ENCODE data around the gene PLD6. TPM values are rescaled to one million over a fixed set of nuclear protein-coding genes. Genes with fewer than 3 reads are reported as not detected.

Gene PLD6
- total RNA-seq, 1 experiment from 2014 or later, result 15.5 TPM

DNA sequence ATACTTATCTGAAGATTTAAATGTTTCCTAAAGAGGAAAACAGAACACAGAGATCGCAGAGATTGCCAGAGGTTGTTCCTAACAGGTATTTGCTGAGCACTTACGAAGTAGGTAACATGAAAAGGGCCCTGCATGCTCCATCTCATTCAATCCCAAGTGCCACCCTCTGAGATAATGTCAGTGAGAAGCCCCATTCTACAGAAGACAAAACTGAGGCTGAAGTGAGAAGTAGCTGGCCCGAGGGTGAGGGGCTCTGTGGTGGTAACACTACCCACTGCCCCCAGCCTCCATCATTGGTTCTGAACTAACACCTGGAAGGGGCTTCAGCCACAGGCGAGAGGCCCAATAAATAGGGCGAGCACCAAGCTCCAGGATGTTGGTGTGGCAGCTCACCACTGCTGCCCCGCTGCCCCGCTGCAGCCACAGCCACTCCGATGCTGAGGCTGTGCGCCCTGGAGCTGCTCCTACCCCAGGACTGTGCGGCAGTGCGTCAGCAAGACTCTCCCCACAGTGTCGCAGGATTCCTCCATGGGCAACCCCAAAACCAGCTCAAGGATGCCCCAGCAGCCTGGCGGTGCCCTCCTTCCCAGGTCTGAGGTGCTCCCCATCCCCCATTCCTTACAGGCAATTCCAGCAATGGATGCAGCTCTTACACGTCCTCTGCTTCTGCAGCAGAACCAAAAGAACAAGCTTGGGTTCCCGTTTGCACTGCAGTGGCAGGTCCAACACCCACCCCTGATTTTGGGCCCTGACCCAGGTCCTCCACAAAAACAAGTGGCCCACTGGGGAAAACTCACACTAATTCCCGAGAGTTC is 20.5 kb upstream of the PLD6 start:
- peaks cover 70% of the 10 kb centered on the region for H3K36me3 ChIP-seq (ENCODE audit: insufficient read depth, low read length, poor library complexity, severe bottlenecking)

DNA sequence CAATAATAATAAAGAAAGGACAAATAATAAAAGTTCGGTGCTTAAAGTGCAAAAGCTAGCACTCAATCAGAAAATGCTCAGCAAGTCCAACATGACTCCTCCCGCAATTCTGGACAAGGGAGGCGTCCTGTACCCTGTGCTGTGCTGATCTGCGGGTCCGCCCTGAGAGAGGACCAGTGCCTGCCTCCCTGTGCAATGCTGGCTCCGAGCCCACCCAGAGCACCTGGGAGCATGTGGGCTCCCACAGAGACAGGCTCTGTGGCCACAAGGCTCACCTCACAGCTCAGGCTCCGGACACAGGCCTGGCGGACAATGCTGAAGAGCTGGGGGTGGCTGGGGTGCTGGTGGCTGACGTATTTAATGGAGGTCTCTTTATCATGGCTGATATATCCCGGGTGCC is 19.8 kb upstream of the PLD6 start:
- Histone ChIP-seq H3K27ac (ENCODE audit: low read depth, low read length, poor library complexity, severe bottlenecking) (no peak overlapping the region), H3K4me3 (ENCODE audit: low read depth, low read length, poor library complexity, severe bottlenecking) (no peak overlapping the region), H3K27me3 (replicated peaks; ENCODE audit: insufficient read depth, low read depth, low read length, poor library complexity) (no peaks in the 10 kb centered on the region), H3K9me3 (ENCODE audit: low read depth, low read length, poor library complexity, severe bottlenecking) (no peaks in the 10 kb centered on the region), H3K36me3 (ENCODE audit: insufficient read depth, low read length, poor library complexity, severe bottlenecking) (peaks cover 71% of the 10 kb centered on the region), H3K4me1 (ENCODE audit: insufficient read depth, low read length, poor library complexity, severe bottlenecking) (peaks cover 14% of the 10 kb centered on the region)
- ChIA-PET CTCF (no interaction called here), POLR2A (ENCODE audit: low non-redundant PET) (no interaction called here)
- no TSS peak for BruUV-seq (replicated peaks)
- TF ChIP-seq EZH2 (IDR thresholded peaks at IDR 0.05; ENCODE audit: borderline replicate concordance, low read depth, low read length, poor library complexity, severe bottlenecking), result no peak
- TF ChIP-seq, protein P1, sequence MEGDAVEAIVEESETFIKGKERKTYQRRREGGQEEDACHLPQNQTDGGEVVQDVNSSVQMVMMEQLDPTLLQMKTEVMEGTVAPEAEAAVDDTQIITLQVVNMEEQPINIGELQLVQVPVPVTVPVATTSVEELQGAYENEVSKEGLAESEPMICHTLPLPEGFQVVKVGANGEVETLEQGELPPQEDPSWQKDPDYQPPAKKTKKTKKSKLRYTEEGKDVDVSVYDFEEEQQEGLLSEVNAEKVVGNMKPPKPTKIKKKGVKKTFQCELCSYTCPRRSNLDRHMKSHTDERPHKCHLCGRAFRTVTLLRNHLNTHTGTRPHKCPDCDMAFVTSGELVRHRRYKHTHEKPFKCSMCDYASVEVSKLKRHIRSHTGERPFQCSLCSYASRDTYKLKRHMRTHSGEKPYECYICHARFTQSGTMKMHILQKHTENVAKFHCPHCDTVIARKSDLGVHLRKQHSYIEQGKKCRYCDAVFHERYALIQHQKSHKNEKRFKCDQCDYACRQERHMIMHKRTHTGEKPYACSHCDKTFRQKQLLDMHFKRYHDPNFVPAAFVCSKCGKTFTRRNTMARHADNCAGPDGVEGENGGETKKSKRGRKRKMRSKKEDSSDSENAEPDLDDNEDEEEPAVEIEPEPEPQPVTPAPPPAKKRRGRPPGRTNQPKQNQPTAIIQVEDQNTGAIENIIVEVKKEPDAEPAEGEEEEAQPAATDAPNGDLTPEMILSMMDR (conservative IDR thresholded peaks at IDR 0.05; ENCODE audit: low read depth, low read length), result no peak
- intact Hi-C loops (cut with micrococcal nuclease; ENCODE audit: unreplicated experiment), result no loop called here
- no peak for DNase-seq (ENCODE audit: low spot score)

More for the DNA sequence above, 20.5 kb upstream of the PLD6 start:
- H3K4me3 ChIP-seq (ENCODE audit: low read depth, low read length, poor library complexity, severe bottlenecking), result no peak overlapping the region
- no peaks in the 10 kb centered on the region for H3K9me3 ChIP-seq (ENCODE audit: low read depth, low read length, poor library complexity, severe bottlenecking)
- no TSS peak for BruUV-seq (replicated peaks)
- intact Hi-C loops (cut with micrococcal nuclease; ENCODE audit: unreplicated experiment), result no loop called here
- TF ChIP-seq, protein P1 (conservative IDR thresholded peaks at IDR 0.05; ENCODE audit: low read depth, low read length), result no peak
- no peak for TF ChIP-seq EZH2 (IDR thresholded peaks at IDR 0.05; ENCODE audit: borderline replicate concordance, low read depth, low read length, poor library complexity, severe bottlenecking)
- no peaks in the 10 kb centered on the region for H3K27me3 ChIP-seq (replicated peaks; ENCODE audit: insufficient read depth, low read depth, low read length, poor library complexity)
- no peak overlapping the region for H3K27ac ChIP-seq (ENCODE audit: low read depth, low read length, poor library complexity, severe bottlenecking)
- POLR2A ChIA-PET (ENCODE audit: low non-redundant PET), result no interaction called here
- CTCF ChIA-PET, result no interaction called here
- DNase-seq (ENCODE audit: low spot score), result no peak
- H3K4me1 ChIP-seq (ENCODE audit: insufficient read depth, low read length, poor library complexity, severe bottlenecking), result peaks cover 14% of the 10 kb centered on the region

DNA sequence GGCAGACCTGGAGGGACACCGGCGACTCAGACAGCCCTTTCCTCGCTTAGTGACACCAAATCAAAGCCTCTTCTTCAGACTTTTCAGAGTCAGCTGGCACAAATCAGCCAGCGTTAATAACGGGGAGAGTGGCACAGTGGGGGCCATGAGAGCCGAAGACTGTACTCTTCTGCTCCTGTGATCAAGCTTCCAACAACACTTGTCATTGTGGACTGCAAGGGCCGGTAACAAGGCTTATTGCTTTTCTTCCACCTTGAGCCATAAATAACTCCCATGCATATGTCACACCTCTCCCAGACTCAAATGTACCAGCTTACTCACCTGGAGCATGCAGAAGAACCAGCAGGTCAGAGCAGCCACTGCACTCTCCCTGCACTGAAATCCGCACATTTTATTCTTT is 18.0 kb upstream of the PLD6 start:
- intact Hi-C loops (cut with micrococcal nuclease; ENCODE audit: unreplicated experiment), result no loop called here
- no peak for DNase-seq (ENCODE audit: low spot score)
- Histone ChIP-seq H3K9me3 (ENCODE audit: low read depth, low read length, poor library complexity, severe bottlenecking) (no peaks in the 10 kb centered on the region), H3K4me1 (ENCODE audit: insufficient read depth, low read length, poor library complexity, severe bottlenecking) (peaks cover 14% of the 10 kb centered on the region), H3K27me3 (replicated peaks; ENCODE audit: insufficient read depth, low read depth, low read length, poor library complexity) (no peaks in the 10 kb centered on the region), H3K4me3 (ENCODE audit: low read depth, low read length, poor library complexity, severe bottlenecking) (no peak overlapping the region), H3K36me3 (ENCODE audit: insufficient read depth, low read length, poor library complexity, severe bottlenecking) (peaks cover 71% of the 10 kb centered on the region), H3K27ac (ENCODE audit: low read depth, low read length, poor library complexity, severe bottlenecking) (no peak overlapping the region)
- TF ChIP-seq, protein P1 (conservative IDR thresholded peaks at IDR 0.05; ENCODE audit: low read depth, low read length), result no peak
- TF ChIP-seq EZH2 (IDR thresholded peaks at IDR 0.05; ENCODE audit: borderline replicate concordance, low read depth, low read length, poor library complexity, severe bottlenecking), result no peak
- no TSS peak for BruUV-seq (replicated peaks)
- ChIA-PET POLR2A (ENCODE audit: low non-redundant PET) (no interaction called here), CTCF (no interaction called here)
